NCI-H345 treated with DMSO at 0.1 percent for 48 hours (cell line): Measurements from ENCODE around the gene ISLR.

Experiments
- DNase-seq: peaks from one replicate; lab custom pipeline; 2025; ENCODE audit not compliant: unreplicated experiment; lab: John Stamatoyannopoulos, UW

ISLR gene

GRCh38 chr15:74170875-74171578 lies 2.5 kb upstream of the ISLR start:
- no peak for DNase-seq

DNA sequence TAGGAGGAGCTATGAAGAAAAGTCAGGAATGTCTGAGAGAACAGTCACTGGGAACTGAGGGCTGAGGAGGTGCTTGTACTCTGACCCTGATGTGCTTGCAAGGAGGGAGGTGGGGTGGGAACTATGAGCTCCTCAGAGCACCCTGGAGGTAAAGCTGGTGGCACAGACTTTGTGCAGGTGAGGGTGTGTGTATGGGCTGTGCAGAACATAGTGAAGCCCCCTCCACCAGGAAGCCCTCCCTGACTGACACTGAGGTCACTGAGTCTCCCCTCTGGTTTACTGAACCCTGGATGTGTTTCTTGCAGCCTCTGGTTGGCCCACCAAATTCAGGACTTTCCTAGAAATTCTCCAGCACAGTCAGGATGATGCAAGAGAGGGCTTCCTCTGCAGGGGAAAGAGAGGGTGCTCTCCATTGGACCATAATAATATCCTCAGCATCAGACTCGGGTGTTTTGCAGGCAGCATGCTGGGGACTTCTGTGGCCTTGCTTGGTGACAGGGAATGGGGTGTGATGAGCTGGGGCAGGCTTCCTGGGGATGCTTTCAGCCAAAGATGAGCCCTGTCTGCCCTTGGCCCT lies 1.5 kb upstream of the ISLR start:
- no peak for DNase-seq

GRCh38 chr15:74172701-74173379 lies 670 bp upstream of the ISLR start:
- DNase-seq: no peak

GRCh38 chr15:74174219-74174957 lies 878 bp downstream of the ISLR start:
- DNase-seq: no peak

- no peak for DNase-seq
Measured at GRCh38 chr15:74174958-74175253, 1.4 kb downstream of the ISLR start.

DNA sequence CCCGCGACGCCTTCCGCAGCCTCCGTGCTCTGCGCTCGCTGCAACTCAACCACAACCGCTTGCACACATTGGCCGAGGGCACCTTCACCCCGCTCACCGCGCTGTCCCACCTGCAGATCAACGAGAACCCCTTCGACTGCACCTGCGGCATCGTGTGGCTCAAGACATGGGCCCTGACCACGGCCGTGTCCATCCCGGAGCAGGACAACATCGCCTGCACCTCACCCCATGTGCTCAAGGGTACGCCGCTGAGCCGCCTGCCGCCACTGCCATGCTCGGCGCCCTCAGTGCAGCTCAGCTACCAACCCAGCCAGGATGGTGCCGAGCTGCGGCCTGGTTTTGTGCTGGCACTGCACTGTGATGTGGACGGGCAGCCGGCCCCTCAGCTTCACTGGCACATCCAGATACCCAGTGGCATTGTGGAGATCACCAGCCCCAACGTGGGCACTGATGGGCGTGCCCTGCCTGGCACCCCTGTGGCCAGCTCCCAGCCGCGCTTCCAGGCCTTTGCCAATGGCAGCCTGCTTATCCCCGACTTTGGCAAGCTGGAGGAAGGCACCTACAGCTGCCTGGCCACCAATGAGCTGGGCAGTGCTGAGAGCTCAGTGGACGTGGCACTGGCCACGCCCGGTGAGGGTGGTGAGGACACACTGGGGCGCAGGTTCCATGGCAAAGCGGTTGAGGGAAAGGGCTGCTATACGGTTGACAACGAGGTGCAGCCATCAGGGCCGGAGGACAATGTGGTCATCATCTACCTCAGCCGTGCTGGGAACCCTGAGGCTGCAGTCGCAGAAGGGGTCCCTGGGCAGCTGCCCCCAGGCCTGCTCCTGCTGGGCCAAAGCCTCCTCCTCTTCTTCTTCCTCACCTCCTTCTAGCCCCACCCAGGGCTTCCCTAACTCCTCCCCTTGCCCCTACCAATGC lies 2.0 kb downstream of the ISLR start:
- DNase-seq: no peak

DNA sequence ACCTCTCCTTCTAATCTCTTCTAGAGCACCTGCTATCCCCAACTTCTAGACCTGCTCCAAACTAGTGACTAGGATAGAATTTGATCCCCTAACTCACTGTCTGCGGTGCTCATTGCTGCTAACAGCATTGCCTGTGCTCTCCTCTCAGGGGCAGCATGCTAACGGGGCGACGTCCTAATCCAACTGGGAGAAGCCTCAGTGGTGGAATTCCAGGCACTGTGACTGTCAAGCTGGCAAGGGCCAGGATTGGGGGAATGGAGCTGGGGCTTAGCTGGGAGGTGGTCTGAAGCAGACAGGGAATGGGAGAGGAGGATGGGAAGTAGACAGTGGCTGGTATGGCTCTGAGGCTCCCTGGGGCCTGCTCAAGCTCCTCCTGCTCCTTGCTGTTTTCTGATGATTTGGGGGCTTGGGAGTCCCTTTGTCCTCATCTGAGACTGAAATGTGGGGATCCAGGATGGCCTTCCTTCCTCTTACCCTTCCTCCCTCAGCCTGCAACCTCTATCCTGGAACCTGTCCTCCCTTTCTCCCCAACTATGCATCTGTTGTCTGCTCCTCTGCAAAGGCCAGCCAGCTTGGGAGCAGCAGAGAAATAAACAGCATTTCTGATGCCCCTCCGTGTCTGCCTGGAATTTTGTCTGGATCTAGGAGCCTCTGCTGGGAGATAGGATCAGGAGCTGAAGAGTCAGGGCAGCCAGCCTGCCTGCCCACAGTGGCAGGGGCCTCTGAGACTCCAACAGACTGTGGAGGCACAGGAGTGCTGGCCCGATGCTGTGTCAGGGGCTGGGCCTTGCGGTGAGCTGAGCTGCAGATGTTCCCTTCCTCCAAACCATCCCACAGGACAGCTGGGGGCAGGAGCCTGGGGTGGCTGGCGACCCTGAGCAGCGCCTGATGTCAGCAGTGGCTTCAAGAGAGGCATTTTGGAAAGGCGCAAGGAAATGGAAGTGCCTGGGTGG lies 3.0 kb downstream of the ISLR start:
- DNase-seq: no peak

- DNase-seq: no peak
Measured at GRCh38 chr15:74178326-74179100, 5.0 kb downstream of the ISLR start.

DNA sequence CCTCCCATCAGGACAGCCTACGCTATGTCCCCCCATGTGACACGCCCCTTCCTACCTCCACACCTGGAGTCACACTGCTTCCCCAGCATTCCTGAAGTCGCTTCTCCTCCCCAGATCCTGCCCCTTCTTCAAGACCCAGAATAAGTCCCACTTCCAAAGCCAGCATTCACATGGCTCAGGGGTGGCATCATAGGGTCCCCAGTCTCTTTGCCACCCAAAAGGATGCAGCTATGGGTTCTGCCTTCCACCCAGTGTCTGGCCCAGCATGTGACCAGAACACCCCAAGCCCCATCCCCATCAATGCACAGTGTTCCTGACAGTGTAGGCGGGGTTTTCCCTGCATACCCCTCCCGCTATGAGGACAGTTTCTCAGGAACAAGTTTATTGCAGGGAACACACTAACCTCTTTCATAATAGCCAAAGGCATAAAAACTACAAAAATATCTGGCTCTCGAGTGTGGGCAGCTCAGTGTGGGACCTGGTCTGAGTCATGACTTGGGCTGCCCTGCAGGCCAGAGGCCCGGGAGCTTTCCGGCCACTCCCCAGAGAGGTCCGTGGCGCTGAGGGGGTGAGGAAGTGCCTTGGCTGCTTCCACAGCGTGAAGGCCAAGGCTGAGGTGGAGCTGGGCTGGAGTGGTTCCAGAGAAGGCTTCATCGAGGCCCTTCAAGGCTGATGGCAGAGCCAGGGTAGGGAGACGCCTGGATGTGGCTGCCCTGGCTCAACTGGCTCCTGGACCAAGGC lies 5.8 kb downstream of the ISLR start:
- no peak for DNase-seq

- DNase-seq: no peak
Measured at GRCh38 chr15:74179983-74180880, 6.7 kb downstream of the ISLR start.

GRCh38 chr15:74180881-74181602 lies 7.5 kb downstream of the ISLR start:
- no peak for DNase-seq

GRCh38 chr15:74182131-74182530 lies 8.6 kb downstream of the ISLR start:
- no peak for DNase-seq

DNA sequence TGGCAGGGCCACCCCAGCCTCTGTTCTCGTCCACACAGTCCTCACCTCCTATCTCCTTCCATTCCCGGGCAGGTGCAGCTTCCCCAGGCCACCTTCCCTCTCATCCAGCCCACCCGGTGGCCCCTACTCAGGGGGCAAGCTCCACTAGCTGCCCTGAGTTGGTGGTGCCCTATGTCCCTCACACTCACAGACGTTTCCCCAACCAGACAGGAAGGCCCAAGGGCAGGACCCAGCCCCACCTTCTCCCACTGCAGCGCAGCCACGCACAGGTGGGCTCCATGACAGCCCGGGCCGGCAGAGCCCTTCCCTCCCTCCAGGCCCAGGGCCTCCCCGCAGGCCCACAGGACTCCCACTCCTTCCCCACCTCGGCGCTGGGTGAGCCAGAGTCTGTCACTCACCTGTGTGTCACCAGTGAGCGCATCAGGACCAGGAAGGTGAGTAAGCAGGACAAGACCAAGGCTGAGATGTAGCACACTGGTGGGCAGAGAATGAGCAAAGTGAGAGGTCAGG lies 11.1 kb downstream of the ISLR start:
- no peak for DNase-seq

DNA sequence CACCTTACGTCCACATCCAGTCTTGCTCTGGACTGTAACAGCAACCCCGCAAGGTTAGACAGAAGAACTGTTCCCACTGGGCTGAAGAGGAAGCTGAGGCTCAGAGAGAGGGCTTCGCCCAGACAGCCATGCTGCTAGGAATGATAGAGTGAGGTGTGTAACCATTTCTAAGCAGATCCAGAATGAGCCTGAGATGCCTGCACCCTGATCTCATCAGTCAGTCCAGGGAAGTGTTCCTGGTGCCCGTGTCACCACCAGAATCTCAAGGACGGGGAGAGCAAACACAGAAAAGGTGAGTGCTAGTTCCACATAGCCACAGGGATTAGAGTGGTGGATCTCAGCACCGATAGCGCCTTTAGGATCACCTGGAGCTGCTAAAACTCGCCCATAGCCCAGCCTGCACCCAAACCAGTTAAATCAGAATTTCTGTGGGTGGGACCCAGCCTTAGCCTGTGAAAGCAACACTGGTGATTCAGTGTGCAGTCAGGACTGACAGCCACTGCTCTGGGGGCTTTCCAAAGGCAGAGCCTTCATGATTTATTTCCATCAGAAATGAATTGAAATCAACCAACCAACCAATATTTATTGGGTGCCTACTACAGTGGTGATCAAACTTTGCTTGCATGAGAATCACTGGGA lies 12.3 kb downstream of the ISLR start:
- no peak for DNase-seq

- DNase-seq: no peak
Measured at GRCh38 chr15:74188216-74188615, 14.7 kb downstream of the ISLR start.

GRCh38 chr15:74191798-74192197 lies 18.3 kb downstream of the ISLR start:
- DNase-seq: no peak
